ENCODE measurements around the gene CELSR1.

DNA sequence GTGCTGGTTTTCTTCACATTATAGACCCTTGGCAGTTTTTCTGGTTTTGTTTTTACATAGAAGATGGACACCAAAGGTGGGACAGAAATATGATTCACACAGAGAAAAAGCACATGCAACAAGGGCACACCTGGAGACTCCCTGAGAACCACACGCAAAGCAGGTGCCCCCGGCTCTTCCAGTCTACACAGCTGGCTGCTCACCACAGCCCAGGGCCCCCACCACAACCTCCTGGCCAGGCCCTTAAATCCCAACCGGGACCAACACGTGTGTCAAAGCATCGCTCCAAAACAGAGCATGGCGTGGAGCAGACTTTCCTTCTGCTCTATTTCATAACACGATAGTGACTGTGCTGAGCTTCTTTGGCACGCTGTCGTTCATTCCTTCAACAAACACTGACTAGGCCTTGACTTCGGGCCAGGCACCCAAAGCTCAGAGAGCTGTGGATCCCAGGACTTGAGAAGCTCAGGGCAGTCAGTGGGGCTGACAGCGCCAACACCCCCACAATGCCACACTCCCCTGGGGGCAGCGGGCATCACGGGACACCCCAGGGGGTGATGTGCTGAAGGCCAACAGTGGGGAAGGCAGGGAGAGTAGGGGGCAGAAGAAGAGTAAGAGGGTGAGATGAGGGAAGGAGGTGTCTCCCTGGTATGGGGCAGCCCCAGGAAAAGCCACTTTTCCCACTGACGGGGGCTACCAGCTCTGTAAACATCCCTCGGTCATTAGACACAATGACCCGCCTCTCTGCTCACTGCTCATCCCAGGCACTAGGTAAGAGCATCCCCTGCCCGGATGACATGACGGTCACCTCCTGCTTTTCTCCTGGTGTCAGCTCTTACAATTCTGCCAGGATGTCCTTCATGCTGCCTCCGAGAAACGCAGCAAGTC lies 26.0 kb downstream of the CELSR1 start:
- TF ChIP-seq EZH2 (optimal IDR thresholded peaks at IDR 0.05; ENCODE audit: low read depth, low read length): no peak
- TF ChIP-seq, protein P1, sequence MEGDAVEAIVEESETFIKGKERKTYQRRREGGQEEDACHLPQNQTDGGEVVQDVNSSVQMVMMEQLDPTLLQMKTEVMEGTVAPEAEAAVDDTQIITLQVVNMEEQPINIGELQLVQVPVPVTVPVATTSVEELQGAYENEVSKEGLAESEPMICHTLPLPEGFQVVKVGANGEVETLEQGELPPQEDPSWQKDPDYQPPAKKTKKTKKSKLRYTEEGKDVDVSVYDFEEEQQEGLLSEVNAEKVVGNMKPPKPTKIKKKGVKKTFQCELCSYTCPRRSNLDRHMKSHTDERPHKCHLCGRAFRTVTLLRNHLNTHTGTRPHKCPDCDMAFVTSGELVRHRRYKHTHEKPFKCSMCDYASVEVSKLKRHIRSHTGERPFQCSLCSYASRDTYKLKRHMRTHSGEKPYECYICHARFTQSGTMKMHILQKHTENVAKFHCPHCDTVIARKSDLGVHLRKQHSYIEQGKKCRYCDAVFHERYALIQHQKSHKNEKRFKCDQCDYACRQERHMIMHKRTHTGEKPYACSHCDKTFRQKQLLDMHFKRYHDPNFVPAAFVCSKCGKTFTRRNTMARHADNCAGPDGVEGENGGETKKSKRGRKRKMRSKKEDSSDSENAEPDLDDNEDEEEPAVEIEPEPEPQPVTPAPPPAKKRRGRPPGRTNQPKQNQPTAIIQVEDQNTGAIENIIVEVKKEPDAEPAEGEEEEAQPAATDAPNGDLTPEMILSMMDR (IDR thresholded peaks at IDR 0.05; ENCODE audit: low read length): no peak
- TF ChIP-seq EZH2phosphoT487 (IDR thresholded peaks at IDR 0.05; ENCODE audit: low read length): no peak
